Measurements from ENCODE around the gene FAM24B.
"Not testable (repeated sequence)": the region's sequence is repeated elsewhere in the genome, so short reads cannot be mapped to it uniquely, and the experiment has no call there.

Gene FAM24B

DNA sequence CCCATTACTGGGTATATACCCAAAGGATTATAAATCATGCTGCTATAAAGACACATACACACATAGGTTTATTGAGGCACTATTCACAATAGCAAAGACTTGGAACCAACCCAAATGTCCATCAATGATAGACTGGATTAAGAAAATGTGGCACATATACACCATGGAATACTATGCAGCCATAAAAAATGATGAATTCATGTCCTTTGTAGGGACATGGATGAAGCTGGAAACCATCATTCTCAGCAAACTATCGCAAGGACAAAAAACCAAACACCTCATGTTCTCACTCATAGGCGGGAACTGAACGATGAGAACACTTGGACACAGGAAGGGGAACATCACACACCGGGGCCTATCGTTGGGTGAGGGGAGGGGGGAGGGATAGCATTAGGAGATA, 21.3 kb downstream of the FAM24B start:
- not testable (repeated sequence) for DNase-seq

DNA sequence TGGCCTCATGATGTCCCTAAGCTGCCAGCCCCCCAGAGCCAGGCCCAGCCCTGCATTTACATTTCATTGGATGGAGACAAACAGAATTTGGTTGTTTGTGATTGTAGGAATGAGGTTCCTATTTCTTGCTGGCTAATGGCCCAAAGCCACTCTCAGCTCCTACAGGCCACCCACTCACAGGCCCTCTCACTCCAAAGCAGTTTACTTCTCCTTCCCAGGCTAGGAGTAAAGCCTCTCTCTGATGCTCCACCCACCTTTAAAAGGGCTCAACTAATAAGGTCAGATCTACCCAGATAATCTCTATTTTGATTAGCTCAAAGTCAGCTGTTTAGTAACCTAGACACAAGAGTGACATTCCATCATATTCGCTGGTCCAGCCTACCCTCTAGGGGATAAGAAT, 22.5 kb downstream of the FAM24B start:
- DNase-seq, result no peak

GRCh38 chr10:122855745-122856144, 23.6 kb downstream of the FAM24B start:
- DNase-seq, result no peak

DNA sequence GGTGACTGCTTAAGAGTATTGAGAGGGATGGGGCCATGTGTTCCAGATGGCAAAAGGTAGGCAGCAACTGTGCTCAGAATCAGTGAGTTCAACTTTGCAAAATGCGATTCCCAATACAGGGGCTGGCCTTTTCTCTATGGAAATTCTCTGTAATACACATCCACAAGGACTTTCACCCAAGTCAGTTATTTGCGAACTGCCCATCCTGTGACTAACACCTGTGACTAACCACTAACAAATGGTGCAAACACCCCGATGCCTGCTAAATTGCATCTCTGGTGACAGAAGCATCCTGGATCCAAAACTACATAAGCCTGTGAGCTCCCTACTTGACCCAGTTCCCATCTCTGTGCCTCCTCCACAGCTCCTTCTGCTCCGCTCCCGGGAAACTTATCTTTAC, 24.7 kb downstream of the FAM24B start:
- peak; percentile 97 for DNase-seq

GRCh38 chr10:122853665-122854313, 25.6 kb downstream of the FAM24B start:
- DNase-seq, result peak; percentile 84

GRCh38 chr10:122852261-122852660, 27.1 kb downstream of the FAM24B start:
- DNase-seq, result no peak

DNA sequence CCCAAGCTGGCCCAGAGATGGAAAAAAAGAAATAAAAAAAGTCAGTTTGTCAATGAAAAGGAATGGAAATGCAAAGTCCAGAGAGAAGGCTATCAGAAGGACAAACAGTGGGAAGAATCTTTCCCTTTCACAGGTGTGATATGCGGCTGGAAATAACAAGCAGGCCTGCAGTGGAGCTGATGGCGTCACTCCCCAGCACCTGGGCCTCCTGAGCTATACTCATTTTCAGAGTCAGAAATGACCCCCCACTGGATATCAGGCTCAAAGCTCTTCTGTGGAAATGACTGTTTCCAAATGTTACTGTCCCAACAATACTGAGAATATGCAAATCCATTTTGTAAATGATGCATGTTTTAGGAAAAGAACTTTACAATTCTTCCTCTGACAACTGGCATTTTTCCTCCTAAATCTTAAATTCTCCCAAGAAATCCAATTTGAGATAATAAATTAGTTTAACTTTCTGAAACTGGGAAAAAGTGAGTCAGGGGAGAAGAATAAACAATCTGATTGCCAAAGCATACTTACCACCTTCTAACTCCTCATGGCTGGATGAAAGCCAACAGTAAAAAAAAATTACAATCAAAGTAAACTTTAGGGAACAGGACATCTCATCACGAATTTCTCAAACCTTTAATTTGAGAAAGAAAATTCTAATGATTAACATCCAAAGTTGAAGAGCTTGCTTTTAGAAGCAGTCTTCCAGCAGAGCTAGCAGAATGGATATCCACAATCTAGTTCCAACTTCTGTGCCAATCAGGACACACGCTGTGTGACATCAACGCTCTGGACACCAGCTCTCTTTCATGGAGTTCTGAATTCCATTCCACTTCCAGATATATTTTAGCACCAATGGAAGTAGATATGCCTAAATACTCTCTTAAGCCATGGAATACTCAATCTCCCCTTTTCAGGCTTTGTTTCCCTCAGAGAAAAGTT, 28.4 kb downstream of the FAM24B start:
- peak; percentile 62 for DNase-seq

DNA sequence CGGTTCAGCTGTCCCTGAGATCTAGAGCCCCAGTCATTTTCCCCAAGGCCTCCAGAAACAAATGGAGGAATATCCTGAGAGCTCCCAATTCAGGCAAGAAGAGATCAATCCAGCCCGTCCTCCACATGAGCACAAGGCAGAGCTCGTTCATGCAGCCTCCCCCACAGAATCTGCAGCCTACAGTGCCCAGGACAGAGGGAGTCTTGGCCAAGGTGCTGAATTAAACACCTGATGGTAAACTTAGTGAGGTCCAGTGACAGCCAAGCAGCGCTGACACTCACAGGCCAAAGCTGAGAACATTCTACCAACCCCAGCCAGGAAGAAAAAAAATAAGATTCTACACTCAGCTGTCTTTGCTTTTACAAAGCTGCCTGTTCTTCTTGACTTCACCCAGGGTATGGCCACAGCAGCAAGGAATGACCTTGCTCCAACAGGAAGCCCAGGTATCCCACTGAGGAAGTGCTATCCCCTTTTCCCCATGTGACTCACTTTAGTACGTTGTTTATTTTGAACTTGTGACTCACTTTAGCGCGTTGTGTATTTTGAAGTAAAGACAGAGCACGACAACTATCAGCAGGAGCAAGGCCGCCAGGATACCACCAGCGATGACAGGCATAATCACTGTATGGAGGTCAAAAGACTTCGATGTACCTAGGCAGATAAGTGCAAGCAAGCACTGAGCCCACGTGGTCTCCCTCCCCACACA, 29.3 kb downstream of the FAM24B start:
- DNase-seq, result no peak

DNA sequence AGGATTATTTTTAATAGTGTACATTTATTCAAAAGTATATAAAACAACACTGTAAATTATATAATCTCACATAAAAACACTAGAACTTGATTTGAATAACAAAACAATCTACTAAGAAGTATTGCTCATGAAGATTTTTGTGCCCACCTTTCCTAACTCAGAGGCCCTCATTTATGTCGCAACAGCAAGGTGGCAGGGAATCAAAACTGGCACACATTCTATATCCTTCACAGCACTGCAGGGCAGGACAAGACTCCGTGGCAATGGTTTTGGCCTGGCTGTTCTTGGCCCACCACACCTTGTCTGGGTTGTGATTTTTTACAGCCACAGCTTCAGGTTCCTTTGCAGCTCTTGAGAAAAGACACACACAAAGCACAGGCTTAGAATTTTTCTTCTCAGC, 30.3 kb downstream of the FAM24B start:
- DNase-seq, result no peak

DNA sequence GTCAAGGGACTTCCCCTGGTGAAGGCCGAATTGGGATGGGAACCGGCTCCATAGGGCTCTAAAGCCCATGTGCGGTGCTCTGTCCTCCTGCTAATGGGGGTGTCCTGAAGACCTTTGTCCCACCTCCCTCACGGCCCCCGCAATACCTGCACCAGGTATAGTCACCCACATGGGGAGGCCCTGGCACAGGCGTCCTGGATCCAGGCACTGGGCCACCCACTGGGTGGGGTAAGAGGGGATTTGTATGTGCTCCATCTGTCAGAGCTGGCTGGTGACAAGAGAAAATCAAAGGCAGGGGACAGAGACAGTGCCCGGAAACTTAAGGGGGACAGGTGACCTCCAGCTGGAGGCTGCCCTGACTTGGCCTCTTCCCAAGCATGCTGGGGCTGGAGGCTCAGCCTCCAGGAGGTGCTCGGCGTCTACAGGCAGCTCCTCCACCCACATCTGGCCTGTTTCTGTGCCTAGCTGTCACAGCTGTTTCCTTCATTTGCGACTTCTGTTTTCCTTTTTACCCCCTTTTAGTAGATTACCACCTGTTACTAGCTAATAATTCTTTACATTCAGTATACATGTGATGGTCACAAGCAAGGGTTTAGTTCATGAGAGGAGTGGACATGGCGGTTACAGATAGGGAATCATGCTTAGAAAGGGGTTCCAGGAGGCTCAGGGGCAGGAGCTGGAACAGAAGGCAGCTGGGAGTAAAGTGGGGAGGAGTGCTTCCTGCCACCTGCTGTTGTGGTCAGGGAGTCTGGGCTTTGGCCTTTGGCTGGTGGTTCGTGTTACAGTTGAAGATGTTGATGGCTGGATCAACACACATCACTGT, 31.4 kb downstream of the FAM24B start:
- DNase-seq, result no peak

DNA sequence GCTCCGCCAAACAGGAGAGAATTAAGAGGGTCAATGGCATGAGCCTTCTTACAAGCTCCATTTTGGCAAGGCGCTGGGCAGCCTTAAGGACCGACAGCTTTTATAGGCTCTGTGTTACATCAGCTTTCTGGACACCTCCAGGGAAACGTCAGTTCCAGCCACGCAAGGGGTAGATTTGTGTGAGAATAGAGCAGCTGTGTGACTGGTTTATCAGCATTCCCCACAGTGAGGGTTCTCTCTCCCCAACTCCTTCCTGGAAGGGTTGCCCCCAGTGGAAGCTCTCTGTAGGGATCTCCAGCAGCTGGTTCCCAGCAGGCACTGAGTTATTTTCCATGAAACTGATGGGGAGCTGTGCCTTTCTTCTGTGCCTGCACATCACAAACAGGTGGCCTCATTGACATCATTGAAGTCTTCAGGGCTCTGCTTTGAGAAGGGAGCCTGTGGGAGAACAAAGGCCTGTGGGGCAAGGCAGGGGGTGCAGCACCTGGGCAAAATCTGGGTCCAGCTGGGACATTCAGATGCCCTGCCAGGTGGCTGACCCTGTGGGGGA, 33.5 kb downstream of the FAM24B start, which contains the start of gene CUZD1:
Gene CUZD1 (minus strand): TSS at position 75 of the 550 bp plus-strand sequence. CDS start 14 bp downstream, at position 61.
- DNase-seq, result no peak

DNA sequence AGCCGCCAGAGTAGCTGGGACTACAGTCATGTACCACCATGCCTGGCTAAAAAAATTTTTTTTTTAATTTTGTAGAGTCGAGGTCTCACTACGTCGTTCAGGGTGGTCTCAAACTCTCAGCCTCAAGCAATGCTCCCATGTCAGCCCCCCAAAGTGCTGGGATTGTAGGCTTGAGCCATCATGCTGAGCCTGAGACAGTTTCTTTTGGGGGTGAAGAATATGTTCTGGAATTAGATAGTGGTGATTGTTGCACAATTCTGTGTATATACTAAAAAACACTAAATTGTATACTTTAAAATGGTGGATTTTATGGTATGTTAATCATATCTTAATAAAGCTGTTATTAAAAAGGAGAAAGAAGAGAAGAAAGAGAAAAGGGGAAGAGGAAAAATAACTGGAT, 35.2 kb downstream of the FAM24B start:
- DNase-seq, result no peak

- DNase-seq, result no peak
Measured at GRCh38 chr10:122841569-122841968, 37.8 kb downstream of the FAM24B start.

DNA sequence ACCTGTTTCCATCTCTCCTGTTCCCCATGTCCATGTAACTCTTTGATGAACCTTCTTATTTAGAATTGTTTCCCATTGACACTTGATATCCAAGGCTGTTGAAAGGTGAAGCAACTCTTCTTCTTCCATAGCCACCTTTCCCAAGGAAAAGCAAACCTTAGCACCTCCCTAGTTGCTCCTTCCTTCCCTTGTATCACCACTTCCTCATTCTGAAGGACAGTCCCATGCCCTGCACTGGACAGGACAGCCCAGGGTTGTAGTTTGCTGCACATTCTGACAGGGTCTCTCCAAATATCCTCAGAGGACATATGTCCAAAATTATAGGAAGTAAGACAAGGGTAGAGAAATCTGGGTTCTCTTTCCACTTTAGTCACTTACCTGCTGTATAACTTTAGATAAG, 39.9 kb downstream of the FAM24B start:
- no peak for DNase-seq

DNA sequence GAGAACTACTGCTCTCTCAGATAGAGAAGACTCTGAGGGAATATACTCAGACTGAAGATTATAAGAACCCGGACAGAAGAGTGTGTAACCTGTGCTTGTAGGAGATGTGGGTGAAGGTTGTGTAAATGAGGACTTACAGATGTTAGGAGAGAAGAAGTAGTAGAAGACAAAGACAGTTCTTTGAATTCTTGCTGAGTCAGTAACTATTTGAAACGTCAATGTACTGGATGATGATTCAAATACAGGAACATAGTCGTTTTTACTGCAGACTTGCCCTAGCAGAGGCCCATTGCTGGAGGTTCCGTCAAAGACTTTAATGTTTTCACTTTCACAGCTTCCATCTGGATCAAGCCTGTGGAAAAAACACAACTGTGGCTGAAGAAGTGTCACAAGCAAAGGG, 40.5 kb downstream of the FAM24B start:
- no peak for DNase-seq

- DNase-seq, result no peak
Measured at GRCh38 chr10:122835908-122836307, 43.5 kb downstream of the FAM24B start.

DNA sequence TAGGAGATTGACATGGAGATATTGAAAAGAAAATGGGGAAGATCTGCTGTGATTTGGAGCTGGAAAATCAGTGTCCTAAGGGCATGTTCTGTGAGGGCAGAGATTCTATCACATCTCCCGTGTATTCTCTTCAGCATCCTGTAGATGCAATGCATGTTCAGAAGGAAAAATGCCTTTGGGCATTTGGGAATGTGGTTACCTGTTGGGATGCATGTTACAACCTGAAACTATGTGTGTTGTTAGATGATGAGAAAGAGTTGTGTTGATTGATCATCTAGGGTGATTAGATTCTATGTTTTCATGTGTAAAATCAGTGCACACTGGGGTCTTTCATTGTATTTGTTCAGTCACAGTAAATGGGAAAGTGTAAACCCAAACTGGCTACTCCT, 48.4 kb downstream of the FAM24B start:
- DNase-seq, result no peak

- no peak for DNase-seq
Measured at GRCh38 chr10:122830273-122830964, 49.0 kb downstream of the FAM24B start.

DNA sequence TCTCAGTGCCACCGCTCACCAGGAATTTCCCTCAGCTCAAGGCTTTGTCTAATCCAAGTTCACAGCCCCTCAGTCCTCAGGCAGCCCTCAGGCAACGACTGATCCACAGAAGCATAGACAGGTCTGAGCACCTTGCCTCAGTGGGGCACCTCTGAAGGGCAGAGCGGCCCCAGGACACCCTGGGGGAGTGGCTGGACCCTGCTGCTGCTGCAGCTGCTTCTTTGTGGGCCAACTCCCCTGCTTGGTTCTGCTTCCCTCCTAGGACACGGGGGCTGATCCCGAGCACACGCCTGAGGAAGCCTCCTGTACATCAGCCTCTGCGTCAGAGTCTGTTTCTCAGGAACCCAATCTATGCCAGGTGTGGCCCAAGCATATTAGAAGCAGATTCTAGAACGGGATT, 49.9 kb downstream of the FAM24B start:
- no peak for DNase-seq

GRCh38 chr10:122828716-122829255, 50.6 kb downstream of the FAM24B start:
- DNase-seq, result no peak

DNA sequence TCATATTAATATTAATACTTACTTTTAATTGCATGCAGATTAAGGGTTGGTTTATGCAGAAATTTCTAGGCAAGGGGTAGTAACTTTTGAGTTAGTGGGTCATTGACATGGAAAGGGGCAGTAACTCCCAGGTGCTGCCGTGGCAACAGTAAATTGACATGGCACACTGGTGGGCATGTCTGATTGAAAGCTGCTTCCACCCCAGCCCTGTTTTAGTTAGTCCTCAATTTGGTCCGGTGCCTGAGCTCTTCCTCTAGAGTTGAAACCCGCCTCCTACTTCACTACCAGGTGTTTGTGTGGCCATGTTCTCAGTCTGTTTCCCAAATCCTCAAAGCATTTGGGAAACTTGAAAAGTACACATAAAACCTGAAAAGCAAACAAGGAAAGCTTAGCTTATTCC, 52.1 kb downstream of the FAM24B start:
- DNase-seq, result no peak
